NCI-H345 treated with DMSO at 0.1 percent for 48 hours (cell line): Measurements from ENCODE around the gene TBL3.

Experiments
- DNase-seq: peaks from one replicate; lab custom pipeline; 2025; ENCODE audit not compliant: unreplicated experiment; lab: John Stamatoyannopoulos, UW

Gene TBL3

GRCh38 chr16:1981398-1981836 lies 9.6 kb downstream of the TBL3 start, which contains the start of gene NOXO1:
TSS of gene NOXO1 (minus strand) at chr16:1981469. CDS start at chr16:1981179, 290 bp downstream.
- DNase-seq = no peak

GRCh38 chr16:1982013-1982433 lies 10.2 kb downstream of the TBL3 start:
- DNase-seq = peak; percentile 48

DNA sequence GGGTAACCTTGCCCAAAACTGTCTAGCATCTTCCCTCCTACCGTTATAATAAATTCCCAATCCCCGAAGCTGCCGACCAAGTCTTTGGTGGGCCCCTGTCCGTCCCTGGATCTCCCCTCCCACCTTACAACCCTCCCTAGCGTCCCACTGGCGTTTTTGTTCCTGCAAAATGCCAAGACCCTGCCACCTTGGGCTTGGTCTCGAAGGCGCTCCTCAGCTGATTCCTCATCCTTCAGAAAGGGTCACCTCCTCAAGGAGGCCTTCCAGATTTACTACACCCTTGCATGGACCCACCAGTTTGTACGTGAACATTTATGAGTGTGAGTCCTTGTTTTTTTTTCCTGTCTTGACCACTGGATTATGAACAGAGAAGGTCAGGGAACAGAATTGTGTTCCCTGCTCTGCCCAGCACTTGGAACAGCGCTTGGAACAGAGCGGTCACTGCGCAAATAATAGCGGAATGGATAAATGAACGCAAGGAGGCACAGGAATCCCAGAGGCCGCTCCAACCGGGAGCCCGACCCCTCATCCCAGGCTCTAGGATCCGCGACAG lies 11.2 kb downstream of the TBL3 start:
- no peak for DNase-seq

DNA sequence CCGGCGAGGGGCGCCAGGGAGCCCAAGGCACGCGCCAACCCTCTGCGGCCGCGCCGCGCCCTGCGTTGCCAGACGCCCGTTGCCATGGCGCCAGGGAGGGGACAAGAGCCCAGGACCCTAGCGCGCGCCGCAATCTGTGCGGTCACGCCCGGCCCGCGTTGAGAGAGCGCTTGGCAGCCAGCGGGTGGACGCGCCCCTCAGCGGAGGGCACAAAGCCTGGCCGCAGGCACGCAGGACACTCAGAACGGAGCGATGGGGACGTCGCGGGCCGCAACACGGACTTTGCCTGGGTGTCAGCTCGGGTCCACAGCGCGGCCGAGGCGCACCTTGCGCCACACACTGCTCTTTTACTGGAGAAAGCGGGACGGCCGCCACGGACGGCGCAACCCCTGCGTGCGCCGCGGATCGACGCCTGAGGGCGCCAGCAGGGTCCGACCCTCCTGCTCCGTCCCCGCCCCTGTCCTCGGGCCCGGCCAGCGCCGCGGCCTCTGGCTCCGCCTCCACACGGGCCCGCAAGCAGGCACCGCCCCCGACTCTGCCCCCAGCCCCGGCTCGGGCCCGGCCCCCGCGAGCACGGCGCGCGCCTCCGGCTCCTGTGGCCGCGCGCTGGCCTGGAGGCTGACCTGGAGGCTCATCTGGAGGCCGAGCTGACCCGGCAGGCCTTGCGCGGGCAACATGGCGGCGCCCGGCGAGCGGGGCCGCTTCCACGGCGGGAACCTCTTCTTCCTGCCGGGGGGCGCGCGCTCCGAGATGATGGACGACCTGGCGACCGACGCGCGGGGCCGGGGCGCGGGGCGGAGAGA lies 11.9 kb downstream of the TBL3 start, which contains the start of gene GFER:
Gene GFER, plus strand, starts transcription at position 650 of the 803 bp plus-strand sequence. Its CDS starts 26 bp downstream, at position 676.
- peak; percentile 72 for DNase-seq

GRCh38 chr16:1984347-1985225 lies 12.7 kb downstream of the TBL3 start:
- no peak for DNase-seq

- no peak for DNase-seq
Observed at GRCh38 chr16:1985466-1986150, 13.8 kb downstream of the TBL3 start.

DNA sequence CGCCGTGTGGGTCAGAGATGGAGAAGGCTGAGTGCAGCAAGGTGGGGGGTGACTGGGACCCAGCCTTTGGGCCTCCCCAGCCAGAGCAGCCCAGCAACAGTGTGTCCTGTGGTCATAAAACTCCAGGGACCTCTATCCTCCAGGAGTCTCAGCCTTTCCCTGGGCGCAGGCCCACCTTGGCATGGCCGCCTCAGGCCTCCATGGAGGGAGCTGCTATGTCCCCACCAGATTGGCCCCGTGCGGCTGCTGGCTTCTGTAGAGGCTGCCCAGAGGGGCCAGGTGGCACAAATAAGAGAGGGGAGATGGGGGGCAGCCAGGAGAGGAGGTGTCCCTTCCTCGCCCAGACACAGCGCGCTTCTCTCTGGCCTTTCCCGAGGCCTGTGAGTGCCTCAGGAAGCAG lies 15.3 kb downstream of the TBL3 start:
- DNase-seq = no peak

- DNase-seq = peak; percentile 34
Observed at GRCh38 chr16:1989209-1990100, 17.6 kb downstream of the TBL3 start, which contains the start of gene SYNGR3. TSS of gene SYNGR3 (plus strand) at chr16:1989970. CDS start at chr16:1990103, 133 bp downstream.

DNA sequence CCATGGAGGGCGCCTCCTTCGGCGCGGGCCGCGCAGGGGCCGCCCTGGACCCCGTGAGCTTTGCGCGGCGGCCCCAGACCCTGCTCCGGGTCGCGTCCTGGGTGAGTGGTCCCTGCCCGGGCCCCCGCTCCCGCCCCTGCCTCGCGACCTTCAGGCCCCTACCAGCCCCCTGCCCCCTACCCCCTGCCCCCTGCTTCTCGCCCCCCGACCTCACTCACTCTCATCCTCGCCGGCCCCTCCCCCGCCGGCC lies 18.2 kb downstream of the TBL3 start:
- DNase-seq = no peak

GRCh38 chr16:1990351-1991134 lies 18.7 kb downstream of the TBL3 start:
- DNase-seq = peak; percentile 21

DNA sequence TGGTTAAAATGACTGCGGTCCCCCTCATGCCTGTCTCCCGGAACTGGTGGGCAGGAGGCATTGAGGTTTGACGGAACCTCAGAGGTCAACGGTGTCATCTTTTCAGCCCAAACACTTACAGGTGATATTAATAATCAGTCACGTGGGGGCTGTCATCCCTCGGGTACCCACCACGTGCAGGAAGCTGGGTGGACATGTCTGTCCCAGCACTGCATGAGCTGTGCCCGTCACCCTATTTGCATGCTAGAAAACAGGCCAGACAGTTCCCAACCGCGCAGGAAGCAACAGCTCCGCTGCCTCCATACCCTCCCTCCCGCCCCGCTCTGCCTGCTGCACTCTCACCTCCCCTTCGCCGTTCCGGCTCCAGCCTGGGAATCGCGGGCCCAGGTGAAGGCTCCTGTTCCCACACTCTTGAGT lies 19.3 kb downstream of the TBL3 start:
- DNase-seq = no peak

- no peak for DNase-seq
Observed at GRCh38 chr16:1991588-1991947, 19.7 kb downstream of the TBL3 start.

DNA sequence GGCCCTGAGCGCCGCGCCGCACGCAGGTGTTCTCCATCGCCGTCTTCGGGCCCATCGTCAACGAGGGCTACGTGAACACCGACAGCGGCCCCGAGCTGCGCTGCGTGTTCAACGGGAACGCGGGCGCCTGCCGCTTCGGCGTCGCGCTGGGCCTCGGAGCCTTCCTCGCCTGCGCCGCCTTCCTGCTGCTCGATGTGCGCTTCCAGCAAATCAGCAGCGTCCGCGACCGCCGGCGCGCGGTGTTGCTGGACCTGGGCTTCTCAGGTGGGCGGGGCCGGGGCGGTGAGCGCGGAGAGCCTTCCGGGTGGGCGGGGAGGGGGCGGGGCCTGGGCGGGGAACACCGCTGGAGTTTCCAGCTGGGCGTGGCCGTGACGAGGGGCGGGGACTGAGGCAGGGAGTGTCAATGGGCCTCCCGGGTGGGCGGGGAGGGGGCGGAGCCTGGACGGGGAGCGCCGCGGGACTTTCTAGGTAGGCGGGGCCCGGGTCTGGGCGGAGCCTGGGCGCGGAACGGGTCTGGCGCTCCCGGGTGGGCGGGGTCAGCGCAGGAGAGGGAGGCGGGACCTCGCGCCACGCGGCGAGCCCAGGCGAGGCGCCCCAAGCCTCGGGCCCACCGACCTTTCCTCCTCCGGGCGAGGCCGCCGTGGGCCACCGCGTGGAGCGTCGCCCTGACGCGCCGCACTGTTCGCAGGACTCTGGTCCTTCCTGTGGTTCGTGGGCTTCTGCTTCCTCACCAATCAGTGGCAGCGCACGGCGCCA lies 20.3 kb downstream of the TBL3 start:
- DNase-seq = no peak

- DNase-seq = no peak
Observed at GRCh38 chr16:1992704-1993317, 21.0 kb downstream of the TBL3 start.

GRCh38 chr16:1993731-1994131 lies 21.9 kb downstream of the TBL3 start:
- DNase-seq = no peak

DNA sequence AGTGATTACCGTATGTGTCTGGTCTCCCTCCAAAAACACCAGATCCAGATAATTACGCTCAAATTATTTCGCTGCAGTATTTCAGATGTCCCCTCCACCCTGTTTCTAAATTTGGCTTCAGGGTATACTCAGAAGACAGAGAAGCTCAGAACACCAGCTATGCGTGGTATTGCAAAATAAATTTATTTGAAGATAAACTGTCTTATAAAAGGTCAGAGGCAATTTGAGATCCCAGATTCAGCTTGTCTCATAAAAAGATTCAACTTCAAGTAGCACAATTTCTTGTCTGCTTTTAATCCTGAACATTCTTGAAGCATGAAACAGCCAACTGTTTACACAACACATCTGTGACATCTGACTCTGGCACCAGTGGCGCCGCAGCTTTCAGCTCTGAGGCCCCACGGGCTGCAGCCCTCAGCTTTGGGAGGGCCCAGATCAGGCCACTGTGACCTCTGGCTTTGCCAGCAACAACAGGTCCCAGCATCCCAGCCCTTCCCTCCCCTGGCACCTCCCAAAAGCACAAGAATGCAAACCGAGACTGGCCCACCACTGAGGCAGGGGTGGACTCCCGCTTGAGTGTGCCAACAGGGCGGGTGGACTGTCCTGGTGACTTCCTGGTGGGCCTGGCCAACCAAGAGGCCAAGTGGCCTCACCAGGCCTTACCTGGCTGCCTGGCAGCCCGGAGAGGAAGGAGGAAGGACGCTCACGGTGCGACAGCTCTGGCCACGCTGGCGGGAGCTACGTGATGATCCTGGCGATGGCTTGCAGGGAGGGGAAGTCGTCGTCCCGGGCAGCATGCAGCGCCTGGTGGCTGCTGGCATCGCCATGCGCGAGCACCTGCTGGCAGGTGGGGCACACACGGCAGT lies 25.9 kb downstream of the TBL3 start:
- no peak for DNase-seq

GRCh38 chr16:1998360-1998835 lies 26.5 kb downstream of the TBL3 start:
- DNase-seq = no peak
